ENCODE results near the gene SGCB. TPM values are rescaled to one million over a fixed set of nuclear protein-coding genes. Genes with fewer than 3 reads are reported as not detected.

The SGCB gene, protein sequence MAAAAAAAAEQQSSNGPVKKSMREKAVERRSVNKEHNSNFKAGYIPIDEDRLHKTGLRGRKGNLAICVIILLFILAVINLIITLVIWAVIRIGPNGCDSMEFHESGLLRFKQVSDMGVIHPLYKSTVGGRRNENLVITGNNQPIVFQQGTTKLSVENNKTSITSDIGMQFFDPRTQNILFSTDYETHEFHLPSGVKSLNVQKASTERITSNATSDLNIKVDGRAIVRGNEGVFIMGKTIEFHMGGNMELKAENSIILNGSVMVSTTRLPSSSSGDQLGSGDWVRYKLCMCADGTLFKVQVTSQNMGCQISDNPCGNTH
- 49.8 and 55.1 TPM in 2 replicates for total RNA-seq

DNA sequence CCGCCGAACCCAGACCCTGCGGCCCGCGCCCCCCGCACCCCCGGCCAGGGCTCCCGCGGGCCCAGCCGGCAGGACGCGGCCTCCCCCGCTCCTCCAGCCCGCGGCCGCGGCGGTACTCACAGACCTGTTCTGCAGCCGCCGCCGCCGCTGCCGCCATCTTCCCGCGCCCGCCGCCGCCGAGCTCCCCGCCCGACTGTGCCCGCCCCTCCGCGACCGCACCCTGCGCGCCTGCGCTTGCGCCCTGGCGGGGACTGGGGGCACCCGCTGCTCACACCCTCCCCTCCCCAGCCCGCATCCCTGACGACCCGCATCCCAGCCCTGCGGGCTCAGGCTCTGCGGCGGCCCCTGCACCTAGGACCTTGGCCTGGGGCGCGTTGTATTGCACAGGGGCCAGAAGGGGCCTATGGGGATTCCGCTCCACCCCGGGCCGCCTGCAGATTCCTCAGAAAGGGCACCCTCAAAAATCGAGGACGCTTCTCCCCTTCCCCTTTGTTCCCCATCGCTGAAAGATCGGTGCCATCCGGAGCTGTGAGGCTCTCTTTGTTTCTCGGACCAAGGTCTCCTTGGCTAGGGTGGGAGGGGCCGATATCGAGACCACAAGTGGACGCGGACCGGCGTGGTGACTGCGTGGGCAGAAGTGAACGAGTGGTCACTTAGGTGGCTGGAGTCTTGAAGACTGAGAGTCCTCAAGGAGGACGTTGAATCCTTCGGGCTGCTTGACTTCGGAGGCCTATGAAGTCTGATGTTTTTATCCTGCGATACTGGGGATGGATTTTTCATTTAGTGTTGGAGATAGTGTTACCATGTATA is at the start of gene SGCB:
Gene SGCB, minus strand, starts transcription at position 197 of the 810 bp plus-strand sequence. Its CDS starts 40 bp downstream, at position 157.

DNA sequence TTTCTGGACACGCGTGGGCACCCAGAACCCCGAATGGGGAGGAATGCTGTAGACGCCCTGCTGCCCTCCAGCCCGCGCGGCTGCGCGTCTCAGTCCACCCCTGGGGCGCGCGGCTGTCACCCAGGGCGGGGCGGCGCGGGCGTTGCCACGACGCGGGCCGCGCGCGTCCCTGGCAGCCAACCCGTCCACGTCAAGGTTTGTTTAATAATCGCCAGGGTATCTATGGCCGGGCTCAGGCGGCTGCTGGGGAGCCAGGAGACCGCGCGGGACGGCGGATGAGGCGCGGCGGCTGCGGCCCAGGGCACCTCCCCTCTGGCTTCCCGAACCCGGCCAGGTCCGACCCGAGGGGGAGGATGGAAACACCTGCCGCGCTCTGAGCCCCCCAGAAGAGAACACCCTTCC is 13.1 kb upstream of the SGCB start, which contains the start of gene SPATA18:
Gene SPATA18, plus strand, starts transcription at position 92 of the 402 bp plus-strand sequence. CDS start 401 bp downstream, outside the sequence.

DNA sequence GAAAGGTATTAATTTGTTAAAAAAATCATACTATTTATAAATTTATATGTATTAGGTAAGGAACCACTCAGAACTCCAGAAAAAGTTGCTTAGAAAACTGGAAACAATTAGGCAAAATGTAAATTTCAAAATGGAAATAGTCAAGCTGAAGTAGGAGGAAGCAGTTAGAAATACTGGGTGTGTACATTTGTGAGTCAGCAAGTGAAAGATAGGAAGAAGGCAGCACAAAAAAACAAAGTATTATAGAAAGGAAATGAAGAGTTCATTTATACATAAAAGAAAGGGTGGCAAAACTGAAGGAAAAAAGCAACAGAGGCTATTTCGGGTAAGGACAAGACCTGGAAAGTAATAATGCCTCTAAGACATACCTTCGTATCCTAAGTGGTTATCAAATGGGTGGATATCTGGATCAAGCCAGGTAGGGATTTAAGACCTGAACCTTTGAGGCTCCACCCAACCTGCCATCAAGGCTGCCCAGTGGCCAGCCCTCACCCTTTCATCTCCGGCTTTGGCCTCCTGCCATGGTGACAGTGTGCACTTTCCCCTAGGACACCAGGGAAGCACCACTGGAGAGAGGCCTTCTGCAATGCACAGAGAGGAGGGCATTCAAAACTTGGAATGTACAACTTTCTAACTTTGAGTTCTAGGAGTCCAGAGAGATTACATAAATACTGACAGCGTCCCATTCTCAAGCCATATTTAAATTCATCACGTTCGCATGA is 18.0 kb downstream of the SGCB start, which contains the start of gene LRRC66:
Gene LRRC66, minus strand, starts transcription at position 428 of the 722 bp plus-strand sequence. CDS start 2,750 bp downstream, outside the sequence.

Small RNA genes within 50 kb of the gene (small RNA-seq; reads per million reads assigned to genes)
- not detected for gene AC104784.1

Other genes with a start within 250 kb of the SGCB start
- 74.3 and 75.8 TPM in 2 replicates for gene DCUN1D4, start 195.1 kb downstream of the SGCB start, total RNA-seq
- gene LRRC66, start 17.9 kb downstream of the SGCB start, total RNA-seq: 1.0 and 1.4 TPM in 2 replicates
- gene SPATA18, start 13.0 kb upstream of the SGCB start, total RNA-seq: 10.7 and 26.6 TPM in 2 replicates

Data from articular chondrocyte of knee joint (primary cell).